OCI-LY3 (cell line): ENCODE measurements around the gene POLDIP2.

Experiments
- H2AFZ ChIP-seq: fragments of 200-600, 300-600 bp; shearing (Covaris generic); 2 replicates; pipeline ENCODE4 v1.6.0; 2014; ENCODE audit warnings: antibody characterized with exemption, low read depth, low read length
- H3K27ac ChIP-seq: fragments of 200-600, 300-600 bp; sonication (generic); 2 replicates; pipeline ENCODE4 v1.5.1; 2014; ENCODE audit warnings: mild to moderate bottlenecking, low read length, moderate library complexity, mixed read lengths
- H3K27me3 ChIP-seq: fragments of 200-600, 300-600 bp; sonication (generic); 2 replicates; pipeline ENCODE4 v1.6.1; 2014; ENCODE audit warnings: low read depth, low read length, mixed read lengths
- H3K36me3 ChIP-seq: fragments of 200-600, 300-600 bp; sonication (generic); replicated peaks from 2 replicates; pipeline ENCODE3; 2014; ENCODE audit warnings: low read depth, low read length, mixed read lengths
- H3K4me1 ChIP-seq: fragments of 300-600, 200-600 bp; sonication (generic); 2 replicates; pipeline ENCODE4 v1.6.1; 2014; ENCODE audit warnings: low read length, mixed read lengths
- H3K4me2 ChIP-seq: fragments of 200-600, 300-600 bp; sonication (generic); 2 replicates; pipeline ENCODE4 v1.6.1; 2014; ENCODE audit warnings: low read length, mixed read lengths
- H3K4me3 ChIP-seq: fragments of 300-600, 200-600 bp; sonication (generic); 2 replicates; pipeline ENCODE4 v1.5.1; 2014; ENCODE audit warnings: antibody characterized with exemption, mild to moderate bottlenecking, low read length, moderate library complexity
- H3K79me2 ChIP-seq: fragments of 300-600, 200-600 bp; shearing (Covaris generic); 2 replicates; pipeline ENCODE4 v1.6.1; 2014; ENCODE audit warnings: mild to moderate bottlenecking, low read length, mixed read lengths
- H3K9ac ChIP-seq: fragments of 300-600, 200-600 bp; shearing (Covaris generic); 2 replicates; pipeline ENCODE4 v1.6.0; 2014; ENCODE audit warnings: mild to moderate bottlenecking, low read length, moderate library complexity
- H3K9me3 ChIP-seq: fragments of 200-600, 300-600 bp; shearing (Covaris generic); 2 replicates; pipeline ENCODE4 v1.6.1; 2014; ENCODE audit warnings: low read length, mixed read lengths; ENCODE audit not compliant: insufficient read depth
- H4K20me1 ChIP-seq: fragments of 200-600, 300-600 bp; sonication (generic); 2 replicates; pipeline ENCODE4 v1.6.1; 2016; ENCODE audit warnings: low read length, mixed read lengths; ENCODE audit not compliant: insufficient read depth
- EZH2phosphoT487 ChIP-seq: fragments of 200-600 bp; shearing (Covaris generic); IDR thresholded peaks from 2 replicates; pipeline ENCODE4 v1.6.1; 2018; ENCODE audit warnings: antibody characterized with exemption, mixed run types, low read depth
- TF ChIP-seq, protein P1 (sequence below): fragments of 200-600, 300-600 bp; sonication (generic); IDR thresholded peaks from 2 replicates; pipeline ENCODE4 v1.5.1; 2014; ENCODE audit warnings: antibody characterized with exemption, low read length, low read depth

The POLDIP2 gene

DNA sequence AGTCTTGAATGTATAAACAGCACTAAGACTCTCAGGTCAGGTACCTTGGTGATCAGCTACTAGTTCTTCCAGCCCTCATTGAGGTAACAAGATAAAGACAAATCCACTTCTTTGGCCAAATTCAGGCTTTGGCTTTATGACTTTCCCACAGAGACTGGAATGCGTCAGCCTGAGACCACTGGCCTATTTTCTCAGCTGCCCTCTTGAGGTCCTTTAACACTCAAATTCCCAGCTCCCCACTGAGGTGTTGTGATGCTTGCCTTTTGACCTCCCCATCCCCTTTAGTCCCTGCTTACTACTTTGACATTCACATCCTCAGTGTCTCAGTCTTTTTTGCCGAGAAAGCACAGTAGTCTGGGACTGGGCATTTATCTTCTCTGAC, 11.1 kb downstream of the POLDIP2 start:
- Histone ChIP-seq H4K20me1 (no peaks in the 10 kb centered on the region), H3K27me3 (no peaks in the 10 kb centered on the region), H3K36me3 (peaks cover 64% of the 10 kb centered on the region), H3K9me3 (no peaks in the 10 kb centered on the region), H3K4me1 (no peaks in the 10 kb centered on the region), H3K27ac (no peak overlapping the region), H3K4me2 (no peak overlapping the region), H3K9ac (no peak overlapping the region), H3K79me2 (no peaks in the 10 kb centered on the region), H3K4me3 (no peak overlapping the region), H2AFZ (no peak overlapping the region)
- no peak for TF ChIP-seq EZH2phosphoT487
- TF ChIP-seq, protein P1, sequence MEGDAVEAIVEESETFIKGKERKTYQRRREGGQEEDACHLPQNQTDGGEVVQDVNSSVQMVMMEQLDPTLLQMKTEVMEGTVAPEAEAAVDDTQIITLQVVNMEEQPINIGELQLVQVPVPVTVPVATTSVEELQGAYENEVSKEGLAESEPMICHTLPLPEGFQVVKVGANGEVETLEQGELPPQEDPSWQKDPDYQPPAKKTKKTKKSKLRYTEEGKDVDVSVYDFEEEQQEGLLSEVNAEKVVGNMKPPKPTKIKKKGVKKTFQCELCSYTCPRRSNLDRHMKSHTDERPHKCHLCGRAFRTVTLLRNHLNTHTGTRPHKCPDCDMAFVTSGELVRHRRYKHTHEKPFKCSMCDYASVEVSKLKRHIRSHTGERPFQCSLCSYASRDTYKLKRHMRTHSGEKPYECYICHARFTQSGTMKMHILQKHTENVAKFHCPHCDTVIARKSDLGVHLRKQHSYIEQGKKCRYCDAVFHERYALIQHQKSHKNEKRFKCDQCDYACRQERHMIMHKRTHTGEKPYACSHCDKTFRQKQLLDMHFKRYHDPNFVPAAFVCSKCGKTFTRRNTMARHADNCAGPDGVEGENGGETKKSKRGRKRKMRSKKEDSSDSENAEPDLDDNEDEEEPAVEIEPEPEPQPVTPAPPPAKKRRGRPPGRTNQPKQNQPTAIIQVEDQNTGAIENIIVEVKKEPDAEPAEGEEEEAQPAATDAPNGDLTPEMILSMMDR, result no peak

DNA sequence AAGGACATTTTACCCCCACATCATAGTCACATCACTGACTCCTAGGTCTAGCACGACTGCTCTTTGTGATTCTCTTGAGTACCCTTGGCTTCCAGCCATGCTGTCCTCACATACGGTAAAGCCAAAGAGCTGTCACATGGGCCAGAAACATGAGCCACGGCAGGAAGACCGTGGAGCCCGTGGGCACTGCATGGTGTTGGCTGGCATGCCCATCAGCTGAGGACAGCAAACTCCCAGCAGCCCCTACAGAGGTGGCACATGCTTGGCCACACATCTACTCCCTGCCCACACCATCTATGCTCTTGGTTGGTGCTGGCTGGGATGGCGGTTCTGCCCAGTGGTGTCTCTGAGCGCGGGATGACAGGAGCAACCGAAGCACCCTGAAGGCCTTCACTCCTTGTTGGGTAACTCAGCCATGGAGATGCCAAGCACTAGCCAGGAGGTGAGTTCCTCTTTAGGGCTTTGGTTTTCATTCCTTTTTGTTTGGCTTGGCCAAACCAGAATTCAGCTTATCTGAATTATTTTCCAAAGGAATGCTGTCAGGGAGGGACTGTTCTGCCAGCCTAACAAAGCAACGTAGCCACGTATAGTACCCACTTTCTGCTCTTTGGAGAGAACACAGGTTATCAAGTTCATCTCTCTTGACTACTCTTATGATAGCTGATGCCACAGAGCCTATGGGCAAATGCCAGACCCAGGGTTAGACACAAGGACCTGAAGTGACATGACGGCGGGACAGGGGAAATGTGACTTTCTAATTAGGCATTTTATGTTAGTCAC, 11.7 kb downstream of the POLDIP2 start:
- Histone ChIP-seq H3K27me3 (no peaks in the 10 kb centered on the region), H3K4me1 (no peaks in the 10 kb centered on the region), H3K9ac (no peak overlapping the region), H4K20me1 (no peaks in the 10 kb centered on the region), H3K4me2 (no peak overlapping the region), H3K79me2 (no peaks in the 10 kb centered on the region), H3K36me3 (peaks cover 61% of the 10 kb centered on the region), H3K4me3 (no peak overlapping the region), H3K27ac (no peak overlapping the region), H2AFZ (no peak overlapping the region), H3K9me3 (no peaks in the 10 kb centered on the region)
- TF ChIP-seq, protein P1, result no peak
- no peak for TF ChIP-seq EZH2phosphoT487

DNA sequence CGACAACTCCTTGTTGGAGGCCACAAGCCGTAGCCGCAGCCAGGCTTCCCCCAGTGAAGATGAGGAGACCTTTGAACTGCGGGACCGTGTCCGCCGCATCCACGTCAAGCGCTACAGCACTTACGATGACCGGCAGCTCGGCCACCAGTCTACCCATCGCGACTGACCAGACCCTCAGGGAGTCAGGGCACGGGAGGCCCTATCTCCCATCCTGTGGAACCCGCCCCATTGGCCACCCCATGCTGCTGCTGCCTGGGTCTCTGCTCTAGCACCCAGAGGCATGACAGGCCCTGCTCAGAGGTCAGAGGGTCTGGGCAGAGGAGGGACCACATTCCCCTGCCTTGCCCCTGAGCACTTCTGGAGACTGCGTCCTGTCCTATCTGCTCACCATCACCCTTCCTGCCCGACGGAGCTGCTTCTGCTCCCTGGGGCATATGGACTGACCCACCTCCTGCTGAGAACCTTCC, 12.9 kb downstream of the POLDIP2 start:
- Histone ChIP-seq H4K20me1 (no peaks in the 10 kb centered on the region), H3K79me2 (no peaks in the 10 kb centered on the region), H3K4me1 (no peaks in the 10 kb centered on the region), H3K36me3 (peaks cover 53% of the 10 kb centered on the region), H3K4me3 (no peak overlapping the region), H3K27ac (no peak overlapping the region), H3K9me3 (no peaks in the 10 kb centered on the region), H3K9ac (no peak overlapping the region), H3K4me2 (no peak overlapping the region), H2AFZ (no peak overlapping the region), H3K27me3 (no peaks in the 10 kb centered on the region)
- no peak for TF ChIP-seq EZH2phosphoT487
- TF ChIP-seq, protein P1, result no peak

DNA sequence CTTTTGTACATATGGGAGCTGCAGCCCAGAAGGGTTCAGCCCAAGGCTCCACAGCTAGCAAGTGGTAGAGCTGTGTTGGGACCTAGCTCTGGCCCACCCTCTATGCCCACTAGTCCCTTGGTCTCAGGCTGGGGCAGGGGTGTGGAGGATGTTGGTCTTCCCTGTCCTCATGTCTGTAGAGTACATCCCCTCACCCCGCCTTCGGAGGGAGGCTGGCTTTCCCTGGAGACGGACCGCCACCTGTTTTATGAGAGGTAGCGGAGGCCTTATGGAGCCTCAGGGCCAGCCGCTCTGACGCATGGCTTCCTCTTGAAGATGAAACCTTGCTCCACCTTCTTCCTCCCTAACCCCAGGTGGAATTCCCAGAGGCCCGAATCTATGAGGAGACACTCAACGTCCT, 13.3 kb downstream of the POLDIP2 start:
- Histone ChIP-seq H3K27ac (no peak overlapping the region), H3K9ac (no peak overlapping the region), H3K79me2 (no peaks in the 10 kb centered on the region), H3K4me2 (no peak overlapping the region), H3K36me3 (peaks cover 52% of the 10 kb centered on the region), H3K4me1 (no peaks in the 10 kb centered on the region), H4K20me1 (no peaks in the 10 kb centered on the region), H3K27me3 (no peaks in the 10 kb centered on the region), H3K9me3 (no peaks in the 10 kb centered on the region), H2AFZ (no peak overlapping the region), H3K4me3 (no peak overlapping the region)
- TF ChIP-seq, protein P1, result no peak
- TF ChIP-seq EZH2phosphoT487, result no peak
